Measurements from ENCODE around the gene PRKCE. TPM values are rescaled to one million over a fixed set of nuclear protein-coding genes. Genes with fewer than 3 reads are reported as not detected.

Gene PRKCE
- total RNA-seq (1 to 10 TPM; 7.9 to 9.6 TPM), polyA plus RNA-seq (3.1 TPM)

DNA sequence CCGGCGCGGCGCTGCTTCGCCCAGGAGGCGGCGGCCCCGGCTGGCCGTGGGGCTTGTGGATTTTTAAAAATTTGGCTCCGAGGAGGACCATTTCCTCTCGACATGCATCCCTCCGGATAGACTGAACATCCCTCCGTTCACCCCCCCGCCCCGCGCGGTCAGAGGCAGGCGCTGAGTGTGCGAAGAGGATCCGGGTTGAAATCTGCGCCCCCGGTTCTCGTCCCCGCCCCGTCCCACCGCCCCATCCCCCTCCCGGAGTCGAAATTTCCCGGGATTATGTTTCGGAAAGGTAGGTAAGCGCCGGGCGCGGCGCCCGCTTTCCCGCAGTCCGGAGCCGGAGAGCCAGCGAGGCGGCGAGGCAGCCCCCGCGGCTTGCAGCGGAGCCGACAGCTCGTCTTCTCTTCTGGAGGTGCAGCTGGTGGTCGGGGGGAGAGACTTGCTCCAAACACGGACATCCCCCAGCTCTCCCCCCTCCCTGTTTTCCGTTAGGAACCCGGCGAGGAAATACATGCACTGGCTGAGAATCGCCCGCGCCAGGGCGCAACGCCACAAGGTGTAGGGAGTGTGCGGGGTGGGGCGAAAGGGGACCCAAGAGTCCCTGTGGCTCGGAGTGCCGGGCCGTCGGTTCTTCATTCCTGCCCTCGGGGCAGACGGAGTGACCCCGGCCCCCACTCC lies at the start of gene PRKCE:
PRKCE (plus strand) TSS at position 261 of the 675 bp plus-strand sequence.
- peaks cover 33 to 43% (median 38%) of the 10 kb centered on the region in 3 donors for H3K4me1 Mint-ChIP-seq
- peak within 1 kb of the TSS; percentile 85 to 97 (median 95) for H3K27ac Mint-ChIP-seq
- POLR2A ChIA-PET, result interaction anchor here (1.1 to 1.3 kb wide), 2 partner anchors 41 to 42 kb away, joined by 3 to 9 read pairs; partner anchors contain the start of gene SRBD1
- Histone ChIP-seq H3K9me3 (ENCODE audit: low read length) (no peaks in the 10 kb centered on the region), H3K27me3 (ENCODE audit: insufficient read depth, low read length, poor library complexity, severe bottlenecking) (no peaks in the 10 kb centered on the region), H3K4me1 (ENCODE audit: insufficient read depth, low read length) (no peaks in the 10 kb centered on the region), H3K4me3 (ENCODE audit: low read length) (peak within 1 kb of the TSS; percentile 78), H3K36me3 (ENCODE audit: insufficient read depth, low read length) (no peaks in the 10 kb centered on the region), H3K27ac (ENCODE audit: low read depth, low read length) (peak within 1 kb of the TSS; percentile 63)
- H3K4me3 Mint-ChIP-seq, result peak within 1 kb of the TSS; percentile 92 to 96 (median 95)
- peak; percentile 6 to 73 (median 21) for DNase-seq
- H3K27me3 Mint-ChIP-seq, result peaks cover 0 to 7% of the 10 kb centered on the region in 2 donors
- peaks cover 0 to 2% (median 0%) of the 10 kb centered on the region in 5 donors for H3K9me3 Mint-ChIP-seq
- H3K36me3 Mint-ChIP-seq, result peaks cover 0 to 14% (median 0%) of the 10 kb centered on the region in 3 donors
- CTCF ChIA-PET, result interaction anchor here (2.2 to 2.3 kb wide), 2 partner anchors 12 to 127 kb away, joined by 5 to 17 read pairs; no protein-coding TSS in a partner anchor

DNA sequence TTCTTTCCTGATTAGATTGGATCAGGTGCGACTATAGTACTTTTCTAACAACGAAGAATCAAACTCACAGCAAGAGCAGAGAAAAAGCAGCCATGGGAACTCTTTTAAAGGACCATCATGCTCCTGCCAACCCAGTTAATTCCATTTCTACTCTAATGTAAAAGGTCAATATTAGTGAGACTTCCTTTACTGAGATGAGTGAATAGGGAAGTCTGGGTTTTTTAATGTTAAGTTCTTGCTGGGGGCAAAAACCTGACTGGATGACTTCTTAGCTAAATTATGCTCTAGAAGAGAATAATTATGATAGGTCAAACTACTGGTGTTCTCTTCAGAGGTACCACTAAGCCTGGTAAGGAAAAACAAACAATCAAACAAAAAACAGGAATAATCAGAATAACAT lies 48.9 kb upstream of the PRKCE start:
- DNase-seq, result no peak
- Mint-ChIP-seq H3K4me3 (no peak overlapping the region), H3K9me3 (no peaks in the 10 kb centered on the region), H3K4me1 (peaks cover 5 to 13% (median 11%) of the 10 kb centered on the region in 3 donors), H3K27ac (peak overlapping the region in 1 of 8 donors; percentile 26), H3K27me3 (no peaks in the 10 kb centered on the region), H3K36me3 (peaks cover 10 to 67% (median 37%) of the 10 kb centered on the region in 3 donors)
- CTCF ChIA-PET, result no interaction called here
- Histone ChIP-seq H3K4me1 (ENCODE audit: insufficient read depth, low read length) (no peaks in the 10 kb centered on the region), H3K9me3 (ENCODE audit: low read length) (no peaks in the 10 kb centered on the region), H3K27ac (ENCODE audit: low read depth, low read length) (no peak overlapping the region), H3K4me3 (ENCODE audit: low read length) (no peak overlapping the region), H3K36me3 (ENCODE audit: insufficient read depth, low read length) (peaks cover 22% of the 10 kb centered on the region), H3K27me3 (ENCODE audit: insufficient read depth, low read length, poor library complexity, severe bottlenecking) (no peaks in the 10 kb centered on the region)
- POLR2A ChIA-PET, result no interaction called here

DNA sequence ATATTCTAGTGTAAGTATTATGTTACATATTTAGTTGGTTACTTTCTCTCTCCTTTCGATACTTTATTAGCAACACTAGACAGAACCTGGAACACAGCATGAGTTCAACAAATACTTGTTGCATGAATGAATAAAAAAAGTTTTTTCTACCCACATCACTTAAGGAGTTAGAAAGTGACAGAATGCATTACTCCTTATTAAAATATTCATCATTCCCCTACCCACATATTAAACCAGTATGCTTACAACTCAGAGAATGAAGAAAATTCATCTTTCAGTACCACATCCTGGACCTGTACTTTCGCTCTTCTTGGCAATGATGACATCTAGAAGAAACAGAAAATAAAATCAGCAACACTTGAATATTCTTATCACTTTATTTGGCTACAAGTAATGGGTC lies 46.4 kb upstream of the PRKCE start:
- no peaks in the 10 kb centered on the region for H3K27me3 ChIP-seq (ENCODE audit: insufficient read depth, low read length, poor library complexity, severe bottlenecking)
- Mint-ChIP-seq H3K36me3 (peaks cover 3 to 43% (median 21%) of the 10 kb centered on the region in 3 donors), H3K9me3 (no peaks in the 10 kb centered on the region), H3K27ac (no peak overlapping the region), H3K27me3 (no peaks in the 10 kb centered on the region), H3K4me3 (no peak overlapping the region), H3K4me1 (peaks cover 14 to 22% (median 22%) of the 10 kb centered on the region in 3 donors)
- no peaks in the 10 kb centered on the region for H3K9me3 ChIP-seq (ENCODE audit: low read length)
- peaks cover 12% of the 10 kb centered on the region for H3K36me3 ChIP-seq (ENCODE audit: insufficient read depth, low read length)
- ChIA-PET POLR2A (no interaction called here), CTCF (no interaction called here)
- no peak for DNase-seq
- H3K4me3 ChIP-seq (ENCODE audit: low read length), result no peak overlapping the region
- no peak overlapping the region for H3K27ac ChIP-seq (ENCODE audit: low read depth, low read length)
- peaks cover 10% of the 10 kb centered on the region for H3K4me1 ChIP-seq (ENCODE audit: insufficient read depth, low read length)

DNA sequence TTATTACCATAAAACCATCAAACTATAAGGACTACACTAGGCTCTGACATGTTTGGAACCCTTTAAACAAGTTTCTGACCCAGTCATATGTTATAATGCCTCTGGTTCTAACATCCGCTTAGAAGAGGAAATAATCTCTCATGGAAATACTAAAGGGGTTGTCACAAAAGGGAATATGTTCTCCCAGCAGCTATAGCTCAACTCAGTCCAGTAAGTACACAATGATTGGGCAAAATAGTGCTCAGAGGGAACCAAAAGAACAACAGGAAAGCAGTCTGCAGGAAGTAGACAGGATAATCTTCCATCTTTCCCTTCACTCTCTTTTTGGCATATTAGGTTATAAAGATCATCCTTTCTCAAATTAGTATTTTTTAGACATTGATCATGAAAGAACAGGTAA lies 44.7 kb upstream of the PRKCE start:
- peaks cover 0 to 38% (median 14%) of the 10 kb centered on the region in 3 donors for H3K36me3 Mint-ChIP-seq
- Histone ChIP-seq H3K4me3 (ENCODE audit: low read length) (no peak overlapping the region), H3K4me1 (ENCODE audit: insufficient read depth, low read length) (peaks cover 14% of the 10 kb centered on the region), H3K27ac (ENCODE audit: low read depth, low read length) (no peak overlapping the region), H3K27me3 (ENCODE audit: insufficient read depth, low read length, poor library complexity, severe bottlenecking) (no peaks in the 10 kb centered on the region), H3K36me3 (ENCODE audit: insufficient read depth, low read length) (no peaks in the 10 kb centered on the region), H3K9me3 (ENCODE audit: low read length) (no peaks in the 10 kb centered on the region)
- no peak overlapping the region for H3K4me3 Mint-ChIP-seq
- H3K27ac Mint-ChIP-seq, result no peak overlapping the region
- H3K9me3 Mint-ChIP-seq, result no peaks in the 10 kb centered on the region
- H3K27me3 Mint-ChIP-seq, result no peaks in the 10 kb centered on the region
- CTCF ChIA-PET, result interaction anchor here (1.3 kb wide), 1 partner anchor 39 kb away, joined by 3 read pairs; no protein-coding TSS in a partner anchor
- DNase-seq, result no peak
- POLR2A ChIA-PET, result no interaction called here
- peaks cover 17 to 37% (median 34%) of the 10 kb centered on the region in 3 donors for H3K4me1 Mint-ChIP-seq

- Histone ChIP-seq H3K4me3 (ENCODE audit: low read length) (no peak overlapping the region), H3K27me3 (ENCODE audit: insufficient read depth, low read length, poor library complexity, severe bottlenecking) (no peaks in the 10 kb centered on the region), H3K4me1 (ENCODE audit: insufficient read depth, low read length) (peaks cover 14% of the 10 kb centered on the region), H3K36me3 (ENCODE audit: insufficient read depth, low read length) (no peaks in the 10 kb centered on the region), H3K27ac (ENCODE audit: low read depth, low read length) (no peak overlapping the region), H3K9me3 (ENCODE audit: low read length) (no peaks in the 10 kb centered on the region)
- DNase-seq, result no peak
- peak overlapping the region in 1 of 7 donors; percentile 39 for H3K4me3 Mint-ChIP-seq
- ChIA-PET POLR2A (no interaction called here), CTCF (interaction anchor here (1.3 kb wide), 1 partner anchor 40 kb away, joined by 3 read pairs; no protein-coding TSS in a partner anchor)
- H3K9me3 Mint-ChIP-seq, result no peaks in the 10 kb centered on the region
- no peaks in the 10 kb centered on the region for H3K27me3 Mint-ChIP-seq
- peaks cover 17 to 37% (median 33%) of the 10 kb centered on the region in 3 donors for H3K4me1 Mint-ChIP-seq
- H3K36me3 Mint-ChIP-seq, result peaks cover 0 to 30% (median 9%) of the 10 kb centered on the region in 3 donors
- peak overlapping the region in 3 of 8 donors; percentile 5 to 56 (median 48) for H3K27ac Mint-ChIP-seq
Measured at GRCh38 chr2:45607701-45608100, 43.8 kb upstream of the PRKCE start.

DNA sequence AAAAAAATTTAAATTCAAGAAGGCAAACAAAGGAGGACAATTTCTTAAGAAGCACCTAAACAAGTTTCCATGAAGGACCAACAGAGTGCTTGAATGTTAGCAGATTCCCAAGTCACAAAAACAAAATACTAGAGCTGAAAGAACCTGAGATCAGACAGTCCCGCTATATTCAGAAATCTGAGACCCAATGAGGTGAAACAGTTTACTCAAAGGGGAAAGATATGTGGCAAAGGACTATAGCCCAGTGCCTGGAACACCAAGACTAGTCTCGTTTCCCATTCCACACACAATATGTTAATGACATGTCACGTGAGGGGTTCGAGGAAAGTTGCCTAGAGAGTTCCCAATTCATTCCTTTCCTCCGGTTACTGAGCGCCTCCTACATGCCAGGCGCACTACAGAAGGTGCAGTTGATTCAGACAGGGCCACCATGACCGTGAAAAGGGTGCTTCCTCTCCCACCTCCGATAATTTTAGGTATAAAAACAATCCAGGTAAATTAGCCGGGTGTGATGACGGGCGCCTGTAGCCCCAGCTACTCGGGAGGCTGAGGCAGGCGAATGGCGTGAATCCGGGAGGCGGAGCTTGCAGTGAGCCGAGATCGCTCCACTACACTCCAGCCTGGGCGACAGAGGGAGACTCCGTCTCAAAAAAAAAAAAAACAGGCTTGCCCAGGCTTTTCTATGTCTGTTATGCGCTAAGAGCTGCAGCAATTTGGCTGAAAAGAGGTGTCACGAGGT lies 41.0 kb upstream of the PRKCE start:
- POLR2A ChIA-PET, result interaction anchor here (0.6 to 1.1 kb wide), 3 partner anchors 40 to 42 kb away, joined by 3 to 9 read pairs (median 3); no protein-coding TSS in a partner anchor
- peak overlapping the region; percentile 87 for H3K27ac ChIP-seq (ENCODE audit: low read depth, low read length)
- no peaks in the 10 kb centered on the region for H3K9me3 Mint-ChIP-seq
- no peaks in the 10 kb centered on the region for H3K27me3 ChIP-seq (ENCODE audit: insufficient read depth, low read length, poor library complexity, severe bottlenecking)
- DNase-seq, result peak in 3 of 5 donors; percentile 13 to 56 (median 41)
- peak overlapping the region; percentile 90 for H3K4me3 ChIP-seq (ENCODE audit: low read length)
- no peaks in the 10 kb centered on the region for H3K27me3 Mint-ChIP-seq
- CTCF ChIA-PET, result interaction anchor here (0.9 to 1.2 kb wide), 4 partner anchors 24 to 168 kb away, joined by 3 to 4 read pairs (median 3); no protein-coding TSS in a partner anchor
- no peaks in the 10 kb centered on the region for H3K9me3 ChIP-seq (ENCODE audit: low read length)
- peaks cover 17 to 32% (median 28%) of the 10 kb centered on the region in 3 donors for H3K4me1 Mint-ChIP-seq
- H3K4me1 ChIP-seq (ENCODE audit: insufficient read depth, low read length), result peaks cover 14% of the 10 kb centered on the region
- H3K27ac Mint-ChIP-seq, result peak overlapping the region; percentile 94 to 99 (median 97)
- H3K36me3 ChIP-seq (ENCODE audit: insufficient read depth, low read length), result no peaks in the 10 kb centered on the region
- H3K4me3 Mint-ChIP-seq, result peak overlapping the region; percentile 96 to 99 (median 97)
- peaks cover 0 to 10% (median 0%) of the 10 kb centered on the region in 3 donors for H3K36me3 Mint-ChIP-seq

- peaks cover 14% of the 10 kb centered on the region for H3K4me1 ChIP-seq (ENCODE audit: insufficient read depth, low read length)
- H3K4me3 Mint-ChIP-seq, result peak within 1 kb of the TSS; percentile 96 to 99 (median 97)
- no peaks in the 10 kb centered on the region for H3K9me3 Mint-ChIP-seq
- no peaks in the 10 kb centered on the region for H3K9me3 ChIP-seq (ENCODE audit: low read length)
- no peaks in the 10 kb centered on the region for H3K36me3 ChIP-seq (ENCODE audit: insufficient read depth, low read length)
- peaks cover 17 to 32% (median 28%) of the 10 kb centered on the region in 3 donors for H3K4me1 Mint-ChIP-seq
- no peaks in the 10 kb centered on the region for H3K27me3 ChIP-seq (ENCODE audit: insufficient read depth, low read length, poor library complexity, severe bottlenecking)
- CTCF ChIA-PET, result interaction anchor here (0.9 to 1.2 kb wide), 4 partner anchors 25 to 168 kb away, joined by 3 to 4 read pairs (median 3); no protein-coding TSS in a partner anchor
- H3K27ac ChIP-seq (ENCODE audit: low read depth, low read length), result peak within 1 kb of the TSS; percentile 87
- peak within 1 kb of the TSS; percentile 90 for H3K4me3 ChIP-seq (ENCODE audit: low read length)
- H3K27ac Mint-ChIP-seq, result peak within 1 kb of the TSS; percentile 94 to 99 (median 97)
- peak; percentile 76 to 86 (median 84) for DNase-seq
- POLR2A ChIA-PET, result interaction anchor here (1.1 kb wide), 1 partner anchor 41 kb away, joined by 3 read pairs; no protein-coding TSS in a partner anchor
- no peaks in the 10 kb centered on the region for H3K27me3 Mint-ChIP-seq
- H3K36me3 Mint-ChIP-seq, result peaks cover 0 to 10% (median 0%) of the 10 kb centered on the region in 3 donors
Measured at GRCh38 chr2:45611020-45611859, 40.2 kb upstream of the PRKCE start, which contains the start of gene SRBD1. SRBD1 (minus strand) TSS chr2:45611267; CDS start chr2:45605441, 5,826 bp downstream.
